GM10847 (cell line): ENCODE data around the gene SERF2.

Source experiments
- POLR2A ChIP-seq: IDR thresholded peaks from 2 replicates; pipeline ENCODE4 v1.6.1; 2011; ENCODE audit not compliant: insufficient read length; ENCODE audit errors: extremely low read depth

Gene SERF2

GRCh38 chr15:43791993-43792760, at the start of gene SERF2:
Gene SERF2 (plus strand): TSS chr15:43792320. CDS start chr15:43792377, 57 bp downstream.
- peak; percentile 90 for TF ChIP-seq POLR2A

GRCh38 chr15:43746245-43746902, 45.7 kb upstream of the SERF2 start, which contains the start of gene PDIA3:
Gene PDIA3 (plus strand): TSS chr15:43746438. CDS start chr15:43746540, 102 bp downstream.
- TF ChIP-seq POLR2A: peak; percentile 88

GRCh38 chr15:43748376-43748775, 43.7 kb upstream of the SERF2 start:
- TF ChIP-seq POLR2A: no peak

- no peak for TF ChIP-seq POLR2A
Observed at GRCh38 chr15:43749690-43750345, 42.3 kb upstream of the SERF2 start.

- no peak for TF ChIP-seq POLR2A
Observed at GRCh38 chr15:43751885-43752284, 40.2 kb upstream of the SERF2 start.

- no peak for TF ChIP-seq POLR2A
Observed at GRCh38 chr15:43762824-43763223, 29.3 kb upstream of the SERF2 start.

- no peak for TF ChIP-seq POLR2A
Observed at GRCh38 chr15:43763819-43764446, 28.2 kb upstream of the SERF2 start.

GRCh38 chr15:43769584-43770228, 22.4 kb upstream of the SERF2 start:
- TF ChIP-seq POLR2A: no peak

- TF ChIP-seq POLR2A: no peak
Observed at GRCh38 chr15:43771816-43772215, 20.3 kb upstream of the SERF2 start.

- no peak for TF ChIP-seq POLR2A
Observed at GRCh38 chr15:43772624-43773023, 19.5 kb upstream of the SERF2 start.

- TF ChIP-seq POLR2A: no peak
Observed at GRCh38 chr15:43774062-43774461, 18.1 kb upstream of the SERF2 start.

- no peak for TF ChIP-seq POLR2A
Observed at GRCh38 chr15:43775411-43775965, 16.6 kb upstream of the SERF2 start.

GRCh38 chr15:43776101-43776717, 15.9 kb upstream of the SERF2 start:
- no peak for TF ChIP-seq POLR2A

- TF ChIP-seq POLR2A: peak; percentile 38
Observed at GRCh38 chr15:43776718-43777266, 15.3 kb upstream of the SERF2 start, which contains the start of gene ELL3. Gene ELL3 (minus strand): TSS chr15:43776966. CDS start chr15:43776901, 65 bp downstream.

- peak; percentile 38 for TF ChIP-seq POLR2A
Observed at GRCh38 chr15:43777267-43777914, 14.7 kb upstream of the SERF2 start.
